Stimulated activated CD4-positive, alpha-beta T cell treated with anti-CD3 and anti-CD28 coated beads, Interleukin-2, amount 100 ng/mL, for 24 hours (primary cell): ENCODE results near the gene GPHN.

Experiments used
- DNase-seq, 2 donors: peaks; one replicate each; pipeline ENCODE4 v3.0.0-alpha.2; 2020

Gene GPHN

GRCh38 chr14:66507722-66508546 is at the start of gene GPHN:
Gene GPHN, plus strand, starts transcription at chr14:66508147.
- peak; percentile 89 to 92 for DNase-seq

GRCh38 chr14:66459603-66460002 is 48.3 kb upstream of the GPHN start:
- no peak for DNase-seq

GRCh38 chr14:66464261-66464660 is 43.7 kb upstream of the GPHN start:
- DNase-seq: no peak

GRCh38 chr14:66468778-66469367 is 39.1 kb upstream of the GPHN start:
- no peak for DNase-seq

- DNase-seq: no peak
Measured at GRCh38 chr14:66471584-66471983, 36.4 kb upstream of the GPHN start.

- DNase-seq: no peak
Measured at GRCh38 chr14:66472251-66472650, 35.7 kb upstream of the GPHN start.

GRCh38 chr14:66473223-66473622 is 34.7 kb upstream of the GPHN start:
- DNase-seq: no peak

GRCh38 chr14:66476964-66477363 is 31.0 kb upstream of the GPHN start:
- DNase-seq: no peak

- DNase-seq: no peak
Measured at GRCh38 chr14:66477567-66477966, 30.4 kb upstream of the GPHN start.

GRCh38 chr14:66482873-66483272 is 25.1 kb upstream of the GPHN start:
- DNase-seq: no peak

GRCh38 chr14:66483322-66483721 is 24.6 kb upstream of the GPHN start:
- DNase-seq: no peak

GRCh38 chr14:66485029-66485428 is 22.9 kb upstream of the GPHN start:
- DNase-seq: no peak

- DNase-seq: no peak
Measured at GRCh38 chr14:66485910-66486421, 22.0 kb upstream of the GPHN start, which contains the start of gene CCDC196. Gene CCDC196, plus strand, starts transcription at chr14:66486371. Its CDS starts 132 bp downstream, at chr14:66486503.

GRCh38 chr14:66487164-66487563 is 20.8 kb upstream of the GPHN start:
- no peak for DNase-seq

- DNase-seq: no peak
Measured at GRCh38 chr14:66490143-66491111, 17.5 kb upstream of the GPHN start.

GRCh38 chr14:66493750-66494149 is 14.2 kb upstream of the GPHN start:
- no peak for DNase-seq

- DNase-seq: peak; percentile 19 to 34
Measured at GRCh38 chr14:66495218-66496098, 12.5 kb upstream of the GPHN start.

GRCh38 chr14:66496188-66496807 is 11.6 kb upstream of the GPHN start:
- DNase-seq: no peak

- DNase-seq: no peak
Measured at GRCh38 chr14:66496911-66497310, 11.0 kb upstream of the GPHN start.

GRCh38 chr14:66498311-66498710 is 9.6 kb upstream of the GPHN start:
- no peak for DNase-seq

- no peak for DNase-seq
Measured at GRCh38 chr14:66501592-66501991, 6.4 kb upstream of the GPHN start.
